Measurements from ENCODE around the gene CYP2C8. TPM values are rescaled to one million over a fixed set of nuclear protein-coding genes. Genes with fewer than 3 reads are reported as not detected.

CYP2C8 gene
- total RNA-seq, 1 donor from 2014 or later = under 0.01 TPM

Other genes starting within 250 kb of the CYP2C8 start
- gene CYP2C9, start 130.8 kb downstream of the CYP2C8 start, total RNA-seq = not detected in 2 replicates
- not detected in 2 replicates for gene ACSM6, start 124.7 kb upstream of the CYP2C8 start, total RNA-seq
- gene PDLIM1, start 221.5 kb upstream of the CYP2C8 start, total RNA-seq = 62.5 and 188 TPM in 2 replicates